Measurements from ENCODE around the gene IL1R2.

DNA sequence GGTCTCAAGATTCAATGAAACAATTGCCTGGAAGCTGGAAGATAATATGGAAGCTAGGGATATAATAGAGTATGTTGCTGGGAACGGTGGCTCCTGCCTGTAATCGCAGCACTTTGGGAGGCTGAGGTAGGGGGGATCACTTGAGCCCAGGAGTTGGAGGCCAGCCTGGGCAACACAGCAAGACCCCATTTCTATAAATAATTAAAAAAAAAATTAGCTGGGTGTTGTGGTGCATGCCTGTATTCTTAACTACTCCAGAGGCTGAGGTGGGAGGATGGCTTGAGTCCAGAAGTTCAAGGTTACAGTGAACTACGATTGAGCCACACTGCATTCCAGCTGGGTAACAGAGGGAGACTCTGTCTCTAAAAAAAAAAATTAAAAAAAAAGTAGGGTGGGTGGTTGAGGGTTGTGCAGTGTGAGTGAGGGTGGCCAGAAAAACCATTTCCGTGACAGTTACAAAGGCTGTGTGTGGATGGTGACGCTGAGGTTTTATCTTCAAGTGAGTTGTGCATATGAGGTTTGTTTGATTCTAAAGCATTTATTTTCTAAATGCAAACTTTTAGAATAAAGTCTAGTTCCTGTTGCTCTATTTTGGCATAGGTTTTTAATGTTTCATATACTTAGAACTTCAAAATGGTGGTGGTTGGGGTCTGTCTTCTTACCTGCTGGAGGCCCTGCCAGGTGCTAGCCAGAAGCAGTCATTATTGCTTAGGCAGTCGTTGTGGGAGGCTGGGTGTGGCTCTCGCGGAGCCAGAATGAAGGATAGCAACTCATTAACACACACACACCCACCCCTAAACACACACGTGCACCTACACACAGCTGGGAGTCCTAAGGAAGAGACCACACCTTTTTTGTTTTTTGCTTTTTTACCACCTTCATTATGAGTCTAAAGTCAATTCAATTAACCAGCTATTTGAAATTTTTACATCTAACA, 4.7 kb upstream of the IL1R2 start:
- TF ChIP-seq, protein P1, sequence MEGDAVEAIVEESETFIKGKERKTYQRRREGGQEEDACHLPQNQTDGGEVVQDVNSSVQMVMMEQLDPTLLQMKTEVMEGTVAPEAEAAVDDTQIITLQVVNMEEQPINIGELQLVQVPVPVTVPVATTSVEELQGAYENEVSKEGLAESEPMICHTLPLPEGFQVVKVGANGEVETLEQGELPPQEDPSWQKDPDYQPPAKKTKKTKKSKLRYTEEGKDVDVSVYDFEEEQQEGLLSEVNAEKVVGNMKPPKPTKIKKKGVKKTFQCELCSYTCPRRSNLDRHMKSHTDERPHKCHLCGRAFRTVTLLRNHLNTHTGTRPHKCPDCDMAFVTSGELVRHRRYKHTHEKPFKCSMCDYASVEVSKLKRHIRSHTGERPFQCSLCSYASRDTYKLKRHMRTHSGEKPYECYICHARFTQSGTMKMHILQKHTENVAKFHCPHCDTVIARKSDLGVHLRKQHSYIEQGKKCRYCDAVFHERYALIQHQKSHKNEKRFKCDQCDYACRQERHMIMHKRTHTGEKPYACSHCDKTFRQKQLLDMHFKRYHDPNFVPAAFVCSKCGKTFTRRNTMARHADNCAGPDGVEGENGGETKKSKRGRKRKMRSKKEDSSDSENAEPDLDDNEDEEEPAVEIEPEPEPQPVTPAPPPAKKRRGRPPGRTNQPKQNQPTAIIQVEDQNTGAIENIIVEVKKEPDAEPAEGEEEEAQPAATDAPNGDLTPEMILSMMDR (IDR thresholded peaks at IDR 0.05) = no peak
- no peak for TF ChIP-seq POLR2A (IDR thresholded peaks at IDR 0.05)
- no peak for TF ChIP-seq POLR2AphosphoS5 (IDR thresholded peaks at IDR 0.05)
- TF ChIP-seq EP300 (IDR thresholded peaks at IDR 0.05) = no peak

Data from suprapubic skin (tissue), 4 donors.